Measurements from ENCODE around the gene TMEM238L. TPM values are rescaled to one million over a fixed set of nuclear protein-coding genes. Genes with fewer than 3 reads are reported as not detected.

TMEM238L gene
- total and polyA plus RNA-seq, 2 of the 4 experiments (the other 2 are of a cell fraction) = not detected

DNA sequence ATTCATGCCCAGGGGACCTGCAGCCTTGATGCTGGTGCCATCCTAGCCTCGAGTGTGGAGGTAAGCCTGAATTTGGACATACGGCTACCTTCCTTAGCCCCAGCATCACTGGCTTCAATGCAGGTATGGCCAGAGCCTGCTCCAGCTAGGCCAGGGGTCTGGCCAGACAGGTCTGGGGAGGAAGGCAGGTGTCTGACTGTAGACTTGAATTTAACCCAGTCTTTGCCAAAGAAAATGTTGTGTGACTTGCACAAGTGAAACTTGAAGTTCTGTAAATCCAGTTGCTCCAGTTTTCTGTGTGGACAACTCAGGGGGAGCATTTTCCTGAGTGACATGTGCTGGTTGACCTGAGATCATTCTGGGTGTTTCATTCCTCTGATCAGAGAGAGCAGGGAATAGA is 32.8 kb downstream of the TMEM238L start:
- Histone ChIP-seq H3K23ac (ENCODE audit: low read depth, low read length) (no peak overlapping the region), H3K9me1 (ENCODE audit: insufficient read depth, low read length) (no peaks in the 10 kb centered on the region), H3K36me3 (ENCODE audit: control insufficient read depth, insufficient read depth, low read length) (no peaks in the 10 kb centered on the region), H3K9me3 (ENCODE audit: control insufficient read depth, insufficient read depth, low read length) (no peaks in the 10 kb centered on the region; the same call in 1 of the 2 replicates), H2AK9ac (replicated peaks; ENCODE audit: low read depth, low read length, poor library complexity) (no peak overlapping the region), H2BK20ac (ENCODE audit: low read depth, low read length) (no peak overlapping the region), H2AK5ac (ENCODE audit: low read depth, low read length) (no peak overlapping the region), H4K5ac (ENCODE audit: low read depth, low read length) (no peak overlapping the region), H2BK120ac (ENCODE audit: low read depth, low read length) (no peak overlapping the region), H3K18ac (ENCODE audit: low read depth, low read length) (no peak overlapping the region), H3K4me1 (ENCODE audit: control insufficient read depth, insufficient read depth, low read length) (no peaks in the 10 kb centered on the region), H3K79me1 (ENCODE audit: low read depth in 1 of 2, low read length in 2 of 2) (no peaks in the 10 kb centered on the region), H4K20me1 (ENCODE audit: insufficient read depth, low read length) (no peaks in the 10 kb centered on the region), H3K4me2 (ENCODE audit: low read depth, low read length) (no peak overlapping the region), H3K4me3 (ENCODE audit: insufficient read depth, low read depth, low read length) (no peak overlapping the region), H3K56ac (ENCODE audit: extremely low read depth, insufficient read depth, low read length) (no peak overlapping the region), H2BK15ac (ENCODE audit: low read depth, low read length) (no peak overlapping the region), H2AFZ (replicated peaks; ENCODE audit: low read length, poor library complexity) (no peak overlapping the region), H3K4ac (ENCODE audit: low read depth, low read length) (no peak overlapping the region), H4K8ac (ENCODE audit: low read depth in 2 of 2, low read length in 2 of 2) (no peak overlapping the region), H3K27me3 (ENCODE audit: control insufficient read depth, insufficient read depth, low read length) (no peaks in the 10 kb centered on the region), H2BK5ac (ENCODE audit: low read depth, low read length, poor library complexity, severe bottlenecking) (no peak overlapping the region), H3K27ac (ENCODE audit: insufficient read depth, low read length) (no peak overlapping the region), H3K9ac (ENCODE audit: low read depth, low read length) (no peak overlapping the region), H4K91ac (ENCODE audit: insufficient read depth, low read depth, low read length) (no peak overlapping the region), H3K14ac (replicated peaks; ENCODE audit: low read depth, low read length) (no peak overlapping the region)
- intact Hi-C loops (cut with micrococcal nuclease) = no loop called here
- dilution Hi-C loops (cut with HindIII; ENCODE audit: low sequenced_read_pairs, unreplicated experiment) = no loop called here
- ATAC-seq (ENCODE audit: low read depth) = no peak
- WGBS, 2 experiments (ENCODE audit: extremely low coverage in 2 of 2, insufficient read length in 1 of 2) = no CpG with 5 or more reads among the region's 2 CpGs
- in situ Hi-C loops (cut with MboI; ENCODE audit: low sequenced_read_pairs) = no loop called here
- TF ChIP-seq, protein P1, sequence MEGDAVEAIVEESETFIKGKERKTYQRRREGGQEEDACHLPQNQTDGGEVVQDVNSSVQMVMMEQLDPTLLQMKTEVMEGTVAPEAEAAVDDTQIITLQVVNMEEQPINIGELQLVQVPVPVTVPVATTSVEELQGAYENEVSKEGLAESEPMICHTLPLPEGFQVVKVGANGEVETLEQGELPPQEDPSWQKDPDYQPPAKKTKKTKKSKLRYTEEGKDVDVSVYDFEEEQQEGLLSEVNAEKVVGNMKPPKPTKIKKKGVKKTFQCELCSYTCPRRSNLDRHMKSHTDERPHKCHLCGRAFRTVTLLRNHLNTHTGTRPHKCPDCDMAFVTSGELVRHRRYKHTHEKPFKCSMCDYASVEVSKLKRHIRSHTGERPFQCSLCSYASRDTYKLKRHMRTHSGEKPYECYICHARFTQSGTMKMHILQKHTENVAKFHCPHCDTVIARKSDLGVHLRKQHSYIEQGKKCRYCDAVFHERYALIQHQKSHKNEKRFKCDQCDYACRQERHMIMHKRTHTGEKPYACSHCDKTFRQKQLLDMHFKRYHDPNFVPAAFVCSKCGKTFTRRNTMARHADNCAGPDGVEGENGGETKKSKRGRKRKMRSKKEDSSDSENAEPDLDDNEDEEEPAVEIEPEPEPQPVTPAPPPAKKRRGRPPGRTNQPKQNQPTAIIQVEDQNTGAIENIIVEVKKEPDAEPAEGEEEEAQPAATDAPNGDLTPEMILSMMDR (conservative IDR thresholded peaks at IDR 0.05; ENCODE audit: low read depth, low read length) = no peak
- no peak for TF ChIP-seq MXI1 (IDR thresholded peaks at IDR 0.05; ENCODE audit: borderline replicate concordance, low read depth, low read length)
- no peak for TF ChIP-seq FOS (IDR thresholded peaks at IDR 0.05; ENCODE audit: low read depth, low read length)
- ChIA-PET CTCF (interaction anchor here (0.6 kb wide), 1 partner anchor 35 kb away, joined by 3 read pairs; no protein-coding TSS in a partner anchor), POLR2A (ENCODE audit: unreplicated experiment) (no interaction called here)
- no peak for DNase-seq
- no TSS peak for BruUV-seq (replicated peaks)

All from IMR-90 (cell line).